Gastroesophageal sphincter (tissue), 4 donors: ENCODE data around the gene BLMH. TPM values are rescaled to one million over a fixed set of nuclear protein-coding genes. Genes with fewer than 3 reads are reported as not detected.

ENCODE experiments used
- ATAC-seq: fragments of 150-250 bp; one replicate; pipeline ENCODE4 v1.9.1; 2016; ENCODE audit warnings: mild to moderate bottlenecking, moderate library complexity
- H3K27ac ChIP-seq, 4 donors: fragments of 200-600 bp; sonication (generic) in 3 of 4; 1 replicate in 3 of 4; 2 replicates in 1 of 4; pipeline ENCODE4 v1.5.1; 2016 to 2019
- H3K27me3 ChIP-seq: fragments of 200-600 bp; sonication (generic); one replicate; pipeline ENCODE4 v1.5.1; 2019
- H3K36me3 ChIP-seq, 2 donors: fragments of 200-600 bp; sonication (generic); one replicate each; pipeline ENCODE4 v1.5.1; 2019; ENCODE audit warnings: control low read depth in 1 of 2
- H3K4me1 ChIP-seq, 3 donors: fragments of 200-600 bp; sonication (generic); 1 replicate in 2 of 3; 2 replicates in 1 of 3; pipeline ENCODE4 v1.5.1; 2016 to 2019; ENCODE audit warnings: control low read depth in 2 of 3
- H3K4me3 ChIP-seq, 2 donors: fragments of 200-600 bp; sonication (generic); one replicate each; pipeline ENCODE4 v1.5.1; 2019; ENCODE audit warnings: mild to moderate bottlenecking in 1 of 2, moderate library complexity in 1 of 2
- H3K9me3 ChIP-seq, 3 donors: fragments of 200-600 bp; sonication (generic); one replicate each; pipeline ENCODE4 v1.5.1; 2017 to 2019; ENCODE audit warnings: control low read depth in 2 of 3
- EP300 ChIP-seq: sonication (generic); formaldehyde crosslinking; IDR thresholded peaks from one replicate; pipeline ENCODE4 v1.6.1; 2017; ENCODE audit warnings: antibody characterized with exemption, mild to moderate bottlenecking
- POLR2A ChIP-seq, 2 donors: fragments of 450-650 bp; IDR thresholded peaks; one replicate each; pipeline ENCODE4 v1.6.1; 2017; ENCODE audit warnings: antibody characterized with exemption in 2 of 2, mild to moderate bottlenecking in 2 of 2, moderate library complexity in 1 of 2
- POLR2AphosphoS5 ChIP-seq: sonication (generic); formaldehyde crosslinking; IDR thresholded peaks from one replicate; pipeline ENCODE4 v1.6.1; 2017; ENCODE audit warnings: antibody characterized with exemption
- WGBS, 2 donors: methylation state at CpG; one replicate each; pipeline ENCODE4 v1.1.5; 2018; ENCODE audit warnings: low coverage in 1 of 2; 5-methylcytosine and 5-hydroxymethylcytosine counted together
- total RNA-seq, 4 donors: library from RNA; depleted of rRNA; stranded (reverse); fragments of >200 nt; gene quantifications; one replicate each; pipeline ENCODE4 v1.1.0, GENCODE V29; 2016
- TF ChIP-seq, protein P1 (sequence below), 4 experiments: fragments of 200-600 bp in 2 of 4; fragments of 450-650 bp in 2 of 4; sonication (generic) in 1 of 4; IDR thresholded peaks; one replicate each; pipeline ENCODE4 v1.5.1; 2017 to 2019; ENCODE audit warnings: antibody characterized with exemption in 4 of 4, mild to moderate bottlenecking in 2 of 4, moderate library complexity in 2 of 4

Gene BLMH
- total RNA-seq, 4 donors from 2014 or later, result 17.8 to 29.3 (median 20.7) TPM

DNA sequence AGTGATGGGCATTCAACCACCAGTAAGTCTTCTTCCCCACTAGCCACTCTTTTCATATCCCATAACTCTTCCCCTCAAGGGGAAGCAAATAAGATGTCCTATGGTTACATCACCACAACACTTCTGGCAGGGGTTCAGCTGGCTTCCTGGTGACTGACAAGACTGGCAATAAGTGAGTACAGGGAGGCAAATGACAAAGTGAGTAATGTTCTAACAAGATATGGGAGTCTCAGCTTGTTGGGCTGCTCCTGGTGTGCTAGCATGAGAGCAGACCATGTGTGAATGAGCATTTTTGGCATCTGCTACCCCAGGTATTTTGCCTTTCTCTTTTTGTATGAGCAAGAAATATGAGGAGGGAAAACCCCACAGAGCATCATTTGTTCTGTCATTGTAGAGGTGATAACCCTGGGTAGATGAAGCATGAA lies 32.2 kb upstream of the BLMH start:
- Histone ChIP-seq H3K27me3 (no peaks in the 10 kb centered on the region), H3K9me3 (no peaks in the 10 kb centered on the region), H3K27ac (no peak overlapping the region), H3K36me3 (no peaks in the 10 kb centered on the region), H3K4me1 (peaks cover 0 to 7% (median 2%) of the 10 kb centered on the region in 3 donors), H3K4me3 (no peak overlapping the region)
- no peak for ATAC-seq
- TF ChIP-seq POLR2AphosphoS5 (no peak), EP300 (no peak), POLR2A (IDR thresholded peaks at IDR 0.05) (no peak)
- TF ChIP-seq, protein P1, sequence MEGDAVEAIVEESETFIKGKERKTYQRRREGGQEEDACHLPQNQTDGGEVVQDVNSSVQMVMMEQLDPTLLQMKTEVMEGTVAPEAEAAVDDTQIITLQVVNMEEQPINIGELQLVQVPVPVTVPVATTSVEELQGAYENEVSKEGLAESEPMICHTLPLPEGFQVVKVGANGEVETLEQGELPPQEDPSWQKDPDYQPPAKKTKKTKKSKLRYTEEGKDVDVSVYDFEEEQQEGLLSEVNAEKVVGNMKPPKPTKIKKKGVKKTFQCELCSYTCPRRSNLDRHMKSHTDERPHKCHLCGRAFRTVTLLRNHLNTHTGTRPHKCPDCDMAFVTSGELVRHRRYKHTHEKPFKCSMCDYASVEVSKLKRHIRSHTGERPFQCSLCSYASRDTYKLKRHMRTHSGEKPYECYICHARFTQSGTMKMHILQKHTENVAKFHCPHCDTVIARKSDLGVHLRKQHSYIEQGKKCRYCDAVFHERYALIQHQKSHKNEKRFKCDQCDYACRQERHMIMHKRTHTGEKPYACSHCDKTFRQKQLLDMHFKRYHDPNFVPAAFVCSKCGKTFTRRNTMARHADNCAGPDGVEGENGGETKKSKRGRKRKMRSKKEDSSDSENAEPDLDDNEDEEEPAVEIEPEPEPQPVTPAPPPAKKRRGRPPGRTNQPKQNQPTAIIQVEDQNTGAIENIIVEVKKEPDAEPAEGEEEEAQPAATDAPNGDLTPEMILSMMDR (IDR thresholded peaks at IDR 0.05), result no peak

DNA sequence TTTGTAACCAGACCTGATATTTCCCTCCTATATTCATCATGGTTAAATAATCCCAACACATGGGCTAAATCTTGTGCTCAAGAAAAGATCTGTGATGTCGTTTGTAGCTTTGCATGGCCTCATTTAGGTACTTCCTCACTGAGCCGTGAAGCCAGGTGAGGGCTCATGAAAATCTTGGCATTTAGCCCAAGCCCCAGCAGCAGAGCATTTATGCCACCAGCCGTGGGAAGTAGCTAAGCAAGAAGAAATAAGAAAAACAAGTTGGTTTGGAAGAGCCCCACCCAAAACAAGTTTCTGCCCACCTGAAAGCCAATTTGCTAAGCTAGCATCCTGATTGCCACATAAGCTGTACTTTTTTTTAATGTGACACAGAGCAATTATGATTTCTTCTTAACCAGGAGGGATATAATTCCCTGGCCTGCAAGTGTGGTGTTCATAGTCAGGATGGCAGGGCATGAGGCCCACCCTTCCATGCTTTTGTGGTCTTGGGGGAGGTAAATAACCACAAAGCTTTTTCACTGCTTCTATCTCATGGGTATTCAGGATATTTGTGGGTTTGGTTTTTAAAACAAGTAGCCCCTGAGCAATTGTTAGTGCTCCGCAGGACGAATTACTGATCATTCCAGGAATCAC lies 31.6 kb upstream of the BLMH start:
- ATAC-seq, result no peak
- Histone ChIP-seq H3K27me3 (no peaks in the 10 kb centered on the region), H3K4me3 (no peak overlapping the region), H3K36me3 (no peaks in the 10 kb centered on the region), H3K27ac (no peak overlapping the region), H3K4me1 (peaks cover 0 to 8% (median 2%) of the 10 kb centered on the region in 3 donors), H3K9me3 (no peaks in the 10 kb centered on the region)
- TF ChIP-seq, protein P1 (IDR thresholded peaks at IDR 0.05), result no peak
- TF ChIP-seq EP300, result no peak
- no peak for TF ChIP-seq POLR2A (IDR thresholded peaks at IDR 0.05)
- no peak for TF ChIP-seq POLR2AphosphoS5
- 38 to 90% methylated on average over 2 to 5 of the region's 5 CpGs for whole genome bisulfite sequencing, 2 donors

DNA sequence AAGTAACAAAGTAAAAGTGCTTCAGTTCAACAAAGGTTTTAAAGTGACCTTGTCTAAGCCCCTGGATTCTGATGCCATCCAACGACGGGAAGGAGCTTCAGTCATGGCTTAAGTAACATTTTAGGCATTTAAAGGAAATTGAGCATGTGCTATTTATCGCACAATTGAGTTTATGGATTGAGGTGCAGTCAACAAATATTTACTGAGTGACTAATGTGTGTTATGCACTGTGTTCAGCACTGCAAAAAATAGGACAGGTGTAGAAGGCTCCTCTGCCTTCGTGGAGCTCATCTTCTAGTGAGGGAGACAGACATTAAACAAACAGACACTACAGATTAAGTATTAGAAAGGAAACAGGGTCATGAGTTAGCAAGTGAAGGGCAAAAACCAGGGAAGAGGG lies 29.6 kb upstream of the BLMH start:
- WGBS, 2 donors, result 66% methylated on average over 4 of the region's 4 CpGs; no CpG with 5 or more reads in 1 of the 2 donors
- Histone ChIP-seq H3K27ac (no peak overlapping the region), H3K27me3 (no peaks in the 10 kb centered on the region), H3K4me1 (peaks cover 0 to 16% (median 2%) of the 10 kb centered on the region in 3 donors), H3K36me3 (no peaks in the 10 kb centered on the region), H3K4me3 (no peak overlapping the region), H3K9me3 (no peaks in the 10 kb centered on the region)
- ATAC-seq, result no peak
- no peak for TF ChIP-seq POLR2AphosphoS5
- TF ChIP-seq EP300, result no peak
- TF ChIP-seq POLR2A (IDR thresholded peaks at IDR 0.05), result no peak
- TF ChIP-seq, protein P1 (IDR thresholded peaks at IDR 0.05), result no peak

DNA sequence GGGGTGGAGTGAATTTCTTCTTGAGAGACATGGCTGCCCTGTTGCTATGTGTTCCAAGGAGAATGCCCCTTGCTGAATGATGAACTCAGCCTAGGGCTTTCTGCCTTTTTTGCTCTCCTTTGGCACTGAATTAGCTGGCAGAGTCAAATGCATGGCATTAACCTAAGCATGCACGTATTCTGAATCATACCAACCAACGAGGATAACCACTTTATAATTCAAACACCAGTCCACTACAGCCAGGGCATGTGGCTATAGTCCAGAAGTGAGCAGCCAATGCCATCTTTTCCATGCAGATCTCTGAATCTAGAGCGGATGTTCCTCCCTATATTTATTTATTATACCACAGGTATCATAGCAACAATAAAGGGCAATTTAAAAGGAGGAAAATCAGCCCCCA lies 26.4 kb upstream of the BLMH start:
- Histone ChIP-seq H3K36me3 (no peaks in the 10 kb centered on the region), H3K9me3 (no peaks in the 10 kb centered on the region), H3K27me3 (no peaks in the 10 kb centered on the region), H3K4me3 (no peak overlapping the region), H3K27ac (peak overlapping the region in 2 of 4 donors; percentile 31 to 47), H3K4me1 (peaks cover 0 to 9% (median 0%) of the 10 kb centered on the region in 3 donors)
- WGBS, 2 donors, result 23 to 53% methylated on average over 3 of the region's 3 CpGs
- TF ChIP-seq, protein P1 (IDR thresholded peaks at IDR 0.05), result no peak
- TF ChIP-seq POLR2AphosphoS5, result peak; percentile 7
- no peak for ATAC-seq

DNA sequence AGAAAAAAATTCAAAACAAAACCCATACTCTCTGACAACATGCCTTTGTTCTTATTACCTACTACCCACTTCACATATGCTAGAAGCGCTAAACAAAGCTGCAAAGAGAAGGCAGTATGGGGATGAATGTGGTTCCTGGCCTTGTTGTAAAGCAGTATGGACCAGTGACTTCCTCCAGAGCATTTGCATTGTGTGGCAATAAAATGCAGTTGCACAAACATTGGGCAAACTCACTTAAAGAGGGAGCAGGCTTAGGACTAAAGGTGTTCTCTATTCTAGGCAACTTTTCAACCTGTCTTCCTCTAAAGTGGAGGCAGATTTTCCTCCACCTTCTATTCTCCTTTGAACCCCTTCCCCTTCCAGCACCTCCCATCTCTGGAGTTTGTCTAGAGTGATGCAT lies 25.0 kb upstream of the BLMH start:
- no peak overlapping the region for H3K27ac ChIP-seq

More for the DNA sequence above, 25.0 kb upstream of the BLMH start:
- Histone ChIP-seq H3K4me1 (peaks cover 0 to 9% (median 0%) of the 10 kb centered on the region in 3 donors), H3K9me3 (no peaks in the 10 kb centered on the region), H3K4me3 (no peak overlapping the region), H3K36me3 (no peaks in the 10 kb centered on the region), H3K27me3 (no peaks in the 10 kb centered on the region)
- WGBS, 2 donors, result 83 to 93% methylated on average over 1 of the region's 1 CpG
- ATAC-seq, result no peak
- TF ChIP-seq POLR2AphosphoS5 (no peak), POLR2A (IDR thresholded peaks at IDR 0.05) (no peak), EP300 (no peak)
- TF ChIP-seq, protein P1 (IDR thresholded peaks at IDR 0.05), result no peak
